Prostate gland (tissue), 2 donors: ENCODE data around the gene SELENBP1.

Experiments
- CTCF ChIP-seq, 4 experiments: fragments of 200-600 bp in 2 of 4; fragments of 450-650 bp in 2 of 4; sonication (generic) in 2 of 4; IDR thresholded peaks; 1 replicate in 3 of 4; 2 replicates in 1 of 4; pipeline ENCODE4 v1.5.1; 2016 to 2019; ENCODE audit warnings: antibody characterized with exemption in 4 of 4, mild to moderate bottlenecking in 2 of 4, moderate library complexity in 2 of 4
- POLR2A ChIP-seq: fragments of 450-650 bp; IDR thresholded peaks from one replicate; pipeline ENCODE4 v1.6.1; 2016; ENCODE audit warnings: antibody characterized with exemption, mild to moderate bottlenecking

GRCh38 chr1:151315565-151316235, 56.8 kb downstream of the SELENBP1 start:
- TF ChIP-seq CTCF (IDR thresholded peaks at IDR 0.05) (no peak), POLR2A (no peak)
